Left renal cortex interstitium (tissue), 4 donors: Measurements from ENCODE around the gene HES4. TPM values are rescaled to one million over a fixed set of nuclear protein-coding genes. Genes with fewer than 3 reads are reported as not detected.
"Not testable (repeated sequence)": the region's sequence is repeated elsewhere in the genome, so short reads cannot be mapped to it uniquely, and the experiment has no call there.

Experiments used
- DNase-seq, 4 donors: peaks; one replicate each; pipeline ENCODE4 v3.0.0-alpha.2; 2013; ENCODE audit warnings: low read depth in 4 of 4, low spot score in 2 of 4, missing footprints in 1 of 4
- polyA plus RNA-seq, 4 donors: library from polyadenylated mRNA; unstranded; fragments of 120-200 nt; gene quantifications; one replicate each; pipeline ENCODE4 v1.2.1, GENCODE V29; 2013; ENCODE audit not compliant: insufficient read length in 4 of 4

HES4 gene
- polyA plus RNA-seq, 4 donors, result 15.9 to 41.0 (median 35.2) TPM

DNA sequence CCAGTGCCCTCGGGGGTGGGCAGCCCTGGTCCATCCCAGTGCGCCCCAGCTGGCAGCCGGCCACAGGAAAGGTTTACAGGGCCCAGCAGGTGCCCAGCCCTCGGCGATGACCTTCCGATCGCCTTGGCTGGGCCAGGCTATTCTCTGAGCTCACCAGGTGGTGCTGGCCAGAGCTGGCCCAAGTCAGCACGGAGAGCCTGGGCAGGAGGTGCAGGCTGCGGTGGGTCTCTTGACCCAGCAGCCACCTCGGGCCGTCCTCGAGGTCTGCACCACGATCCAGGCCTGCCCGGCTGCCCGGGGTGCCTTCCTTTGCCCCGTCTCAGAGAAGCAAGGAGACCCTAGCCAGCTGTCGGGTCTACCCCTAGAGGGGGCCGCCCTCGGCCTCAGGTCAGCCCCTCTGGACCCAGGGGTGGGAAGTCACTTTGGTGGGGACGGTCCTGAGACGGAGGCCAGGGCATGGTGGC, 18.4 kb downstream of the HES4 start:
- DNase-seq, result no peak

DNA sequence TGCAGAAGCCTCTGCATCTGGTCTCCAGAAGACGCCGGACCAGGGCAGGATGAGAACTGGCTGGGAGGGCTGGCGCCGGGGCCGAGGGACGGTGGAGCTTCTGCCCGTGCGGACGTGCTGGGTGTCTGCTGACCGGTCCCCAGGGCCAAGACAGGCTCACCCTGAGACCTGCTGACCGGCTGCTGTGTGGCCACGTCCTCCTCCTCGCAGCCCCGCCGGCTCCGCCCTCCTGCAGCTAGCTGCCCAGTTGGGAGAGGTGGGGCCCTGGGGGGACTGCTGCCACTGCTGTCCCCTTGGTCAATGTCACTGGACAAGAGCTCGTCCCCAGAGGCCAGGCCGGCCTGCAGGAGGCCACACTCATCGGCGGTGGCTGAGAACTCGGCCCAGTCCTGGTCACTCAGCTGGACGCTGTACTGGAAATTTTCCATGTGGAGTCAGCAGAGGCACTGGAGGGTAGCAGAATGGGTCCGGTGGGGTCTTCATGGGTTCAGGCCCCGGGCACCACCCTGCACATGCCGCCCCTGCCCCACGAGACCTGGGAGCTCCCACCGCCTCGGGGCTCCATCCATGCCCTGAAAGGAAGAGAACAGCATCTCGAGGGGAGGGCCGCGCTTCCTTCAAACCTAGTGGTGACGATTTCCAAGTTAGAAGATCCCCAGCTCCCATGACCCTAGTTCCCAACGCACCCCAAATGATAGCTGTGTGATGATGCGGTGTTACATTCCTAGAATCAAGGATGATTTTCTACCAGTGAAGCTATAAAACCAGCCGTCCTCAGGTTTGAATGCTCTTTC, 19.1 kb downstream of the HES4 start:
- no peak for DNase-seq

DNA sequence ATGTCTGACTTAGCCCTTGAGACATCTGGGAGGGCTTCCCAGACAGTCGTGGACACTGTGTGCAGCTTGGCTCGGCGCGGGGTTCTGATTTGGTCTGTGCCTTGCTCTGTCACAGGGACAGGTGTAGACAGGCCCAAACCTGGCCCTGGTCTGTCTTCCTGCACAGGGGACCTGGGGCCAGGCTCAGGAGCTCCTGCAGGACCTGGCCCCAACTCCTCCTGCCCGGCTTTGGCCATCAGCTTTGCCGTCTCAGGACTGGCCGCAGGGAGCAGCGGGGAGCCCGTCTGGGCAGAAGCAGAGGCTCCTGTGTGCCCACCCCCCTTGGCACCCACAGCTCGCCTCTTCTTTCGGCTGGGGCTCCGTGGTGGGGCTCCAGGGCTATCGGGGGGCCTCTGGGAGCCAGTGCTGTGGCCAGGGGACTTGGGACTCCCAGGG, 19.7 kb downstream of the HES4 start:
- no peak for DNase-seq

DNA sequence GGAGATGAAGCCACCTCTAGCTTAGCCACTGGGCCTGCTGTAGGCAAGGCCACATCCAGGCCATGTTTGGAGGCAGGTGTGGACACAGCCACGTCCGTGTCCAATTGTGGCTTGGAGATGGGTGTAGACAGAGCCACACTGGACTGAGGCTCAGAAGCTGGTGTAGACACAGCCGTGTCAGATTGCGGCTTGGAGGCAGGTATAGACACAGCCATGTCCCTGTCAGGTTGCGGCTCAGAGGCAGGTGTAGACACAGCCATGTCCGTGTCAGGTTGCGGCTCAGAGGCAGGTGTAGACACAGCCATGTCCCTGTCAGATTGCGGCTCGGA, 20.2 kb downstream of the HES4 start:
- DNase-seq, result no peak

DNA sequence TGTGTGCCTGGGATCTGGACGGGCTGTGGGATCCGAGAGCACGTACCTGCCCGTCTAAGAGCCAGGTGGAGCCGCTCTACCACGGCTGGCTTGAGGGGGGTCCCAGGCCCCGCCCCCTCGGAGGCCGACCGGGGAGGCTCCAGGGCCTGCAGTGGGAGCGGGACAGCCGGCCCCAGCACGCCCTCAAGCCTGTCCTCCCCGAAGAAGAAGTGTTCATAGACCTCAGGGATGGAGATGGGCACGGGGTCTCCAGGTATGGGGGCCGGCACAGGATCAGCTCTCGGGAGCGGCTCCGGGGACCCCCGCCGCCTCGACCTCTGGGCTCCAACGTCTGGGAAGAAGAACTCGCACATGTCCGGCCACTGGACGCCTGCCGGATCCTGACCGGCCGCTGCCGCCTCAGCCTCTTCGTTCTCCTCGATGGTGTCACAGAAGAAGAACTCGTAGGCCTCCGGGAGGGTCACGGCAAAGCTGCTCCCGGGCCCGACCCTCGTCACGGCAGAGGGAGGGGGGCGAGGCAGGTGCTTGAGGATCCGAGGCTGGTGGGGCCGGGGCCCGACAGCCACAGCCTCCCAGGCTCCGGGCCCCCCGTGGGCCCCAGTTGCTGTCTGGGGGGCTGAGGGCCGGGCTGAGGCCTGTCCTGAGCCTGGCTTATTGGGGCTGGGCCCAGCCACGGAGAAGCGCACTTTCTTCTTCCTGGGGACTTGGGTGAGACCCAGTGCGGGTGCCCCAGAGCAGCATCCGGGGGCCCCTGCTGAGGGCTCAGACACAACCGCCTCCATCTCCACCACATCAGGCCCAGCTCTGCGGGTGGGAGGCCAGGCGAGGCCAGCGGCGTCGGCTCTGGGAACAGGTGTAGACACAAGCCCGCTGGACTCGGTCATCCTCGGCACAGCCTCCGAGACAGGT, 20.8 kb downstream of the HES4 start:
- no peak for DNase-seq

DNA sequence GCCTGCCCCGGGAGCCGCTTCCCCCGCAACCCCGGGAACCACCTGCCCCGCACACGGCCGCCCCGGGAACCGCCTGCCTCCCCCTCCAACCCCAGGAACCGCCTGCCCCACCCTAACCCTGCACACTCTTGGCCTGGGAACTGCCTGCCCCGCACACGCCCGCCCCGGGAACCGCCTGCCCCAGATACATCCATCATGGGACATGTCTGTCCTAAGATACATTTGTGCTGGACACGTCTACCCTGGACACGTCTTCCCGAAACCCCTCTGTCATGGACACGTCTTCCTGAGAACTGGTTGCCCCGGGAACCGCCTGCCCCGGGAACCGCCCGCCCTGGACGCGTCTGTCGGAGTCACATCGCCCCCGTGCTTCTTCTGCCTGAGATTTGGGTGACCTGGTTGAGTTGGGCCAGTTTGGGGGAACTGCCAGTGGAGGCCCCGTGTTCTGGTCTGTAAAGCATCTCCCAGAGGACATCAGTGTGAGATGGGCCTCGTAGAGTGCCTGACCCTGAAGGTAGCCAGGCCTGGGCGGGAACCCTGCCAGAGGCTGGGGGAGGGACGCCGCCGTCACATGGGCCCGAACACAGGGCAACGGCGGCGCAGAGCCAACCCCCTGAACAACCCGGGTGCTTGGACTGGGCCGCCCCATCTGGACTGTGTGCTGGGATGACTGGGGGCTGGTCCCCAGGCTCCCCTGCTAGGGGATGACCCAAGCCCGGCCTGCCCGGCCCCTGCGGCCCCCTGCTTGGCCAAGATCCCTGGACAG, 21.6 kb downstream of the HES4 start:
- DNase-seq, result no peak

DNA sequence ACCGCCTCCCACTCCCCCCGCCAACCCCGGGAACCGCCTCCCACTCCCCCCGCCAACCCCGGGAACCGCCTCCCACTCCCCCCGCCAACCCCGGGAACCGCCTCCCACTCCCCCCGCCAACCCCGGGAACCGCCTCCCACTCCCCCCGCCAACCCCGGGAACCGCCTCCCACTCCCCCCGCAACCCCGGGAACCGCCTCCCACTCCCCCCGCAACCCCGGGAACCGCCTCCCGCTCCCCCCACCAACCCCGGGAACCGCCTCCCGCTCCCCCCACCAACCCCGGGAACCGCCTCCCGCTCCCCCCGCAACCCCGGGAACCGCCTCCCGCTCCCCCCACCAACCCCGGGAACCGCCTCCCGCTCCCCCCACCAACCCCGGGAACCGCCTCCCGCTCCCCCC, 23.1 kb downstream of the HES4 start:
- DNase-seq, result not testable (repeated sequence)

DNA sequence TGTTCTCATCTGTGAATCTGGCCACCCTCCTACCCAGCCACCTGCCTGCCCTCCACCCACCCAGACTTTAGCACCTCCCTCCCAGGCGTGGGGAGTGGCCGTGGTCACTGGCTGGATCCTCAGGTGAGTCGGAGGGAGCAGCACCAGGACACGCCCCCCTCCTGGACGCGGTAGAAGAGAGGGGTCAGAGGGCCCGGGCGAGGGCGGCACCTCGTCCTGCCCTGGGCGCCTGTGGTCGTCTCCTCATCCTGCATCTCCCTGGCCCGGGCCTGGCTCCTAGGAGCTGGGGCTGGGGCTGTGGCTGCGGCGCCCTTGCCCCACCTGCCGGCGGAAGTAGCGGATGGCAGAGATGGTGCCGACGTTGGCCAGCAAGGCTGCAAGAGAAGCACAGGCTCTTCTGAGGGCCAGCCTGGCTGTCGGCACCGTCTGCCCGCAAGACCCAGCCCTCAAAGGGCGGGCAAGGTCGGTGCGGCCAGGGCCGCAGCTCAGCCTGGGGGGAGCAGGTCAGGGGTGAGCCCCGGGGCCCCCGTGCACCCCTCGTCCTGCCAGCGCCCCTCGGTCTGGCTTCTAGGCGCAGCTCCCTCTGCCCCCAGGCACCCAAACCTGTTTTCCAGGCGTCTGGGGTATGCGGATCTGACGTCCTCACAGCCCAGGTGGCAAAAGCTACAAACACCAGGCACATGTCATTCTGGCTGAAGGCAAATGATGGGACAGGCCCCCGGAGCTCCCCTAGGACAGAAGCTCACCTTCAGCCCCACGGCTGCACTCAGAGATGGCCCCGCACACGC, 23.8 kb downstream of the HES4 start:
- DNase-seq, result no peak

DNA sequence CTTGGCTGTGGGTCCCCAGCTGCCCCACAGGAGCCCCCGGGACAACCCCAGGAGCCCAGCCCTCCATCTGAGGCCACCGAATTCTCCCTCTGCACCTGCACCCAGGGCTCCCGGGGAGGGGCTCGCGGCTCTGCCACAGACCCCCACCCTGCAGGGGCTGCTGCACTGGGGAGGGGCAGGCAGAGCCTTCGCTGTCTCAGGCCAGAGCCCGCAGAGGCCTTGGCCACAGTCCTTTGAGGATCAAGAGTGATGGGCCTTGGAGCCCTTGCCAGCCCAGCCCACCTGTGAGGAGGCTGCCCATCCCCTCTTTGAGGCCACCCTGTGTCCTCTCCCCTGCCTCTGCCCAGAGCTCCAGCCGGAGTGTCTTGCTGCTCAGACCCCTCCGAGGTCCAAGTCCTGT, 24.5 kb downstream of the HES4 start:
- DNase-seq, result no peak

DNA sequence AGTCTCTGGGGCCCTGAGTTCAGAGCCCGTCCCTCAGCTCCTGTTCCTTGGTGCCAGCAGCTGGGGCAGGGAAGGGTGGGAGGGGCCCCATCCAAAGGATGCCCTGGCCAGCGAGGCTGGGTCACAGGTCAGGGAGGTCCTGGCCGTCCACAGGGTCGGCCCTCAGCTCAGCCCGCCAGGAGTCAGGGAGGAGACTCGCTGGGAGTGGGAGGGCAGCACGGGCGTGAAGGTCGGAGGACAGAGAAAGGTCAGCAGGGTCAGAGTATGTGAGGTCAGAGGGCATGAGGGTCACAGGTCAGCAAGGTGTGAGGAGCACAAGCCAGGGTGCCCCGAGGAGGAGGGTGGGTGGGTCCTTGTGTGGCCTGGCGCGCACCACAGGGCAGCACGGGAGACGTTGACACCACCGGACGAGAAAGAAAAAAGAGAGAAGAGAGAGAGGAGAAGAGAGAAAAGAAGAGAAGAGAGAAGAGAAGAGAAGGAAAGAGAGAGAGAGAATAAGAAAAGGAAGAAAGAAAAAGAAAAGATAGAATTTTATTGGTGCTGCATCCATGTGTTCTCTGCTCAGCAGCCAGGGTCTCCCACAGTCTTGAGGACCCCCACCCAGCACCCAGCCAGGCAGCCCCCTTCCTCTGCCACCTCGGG, 25.1 kb downstream of the HES4 start:
- DNase-seq, result no peak

DNA sequence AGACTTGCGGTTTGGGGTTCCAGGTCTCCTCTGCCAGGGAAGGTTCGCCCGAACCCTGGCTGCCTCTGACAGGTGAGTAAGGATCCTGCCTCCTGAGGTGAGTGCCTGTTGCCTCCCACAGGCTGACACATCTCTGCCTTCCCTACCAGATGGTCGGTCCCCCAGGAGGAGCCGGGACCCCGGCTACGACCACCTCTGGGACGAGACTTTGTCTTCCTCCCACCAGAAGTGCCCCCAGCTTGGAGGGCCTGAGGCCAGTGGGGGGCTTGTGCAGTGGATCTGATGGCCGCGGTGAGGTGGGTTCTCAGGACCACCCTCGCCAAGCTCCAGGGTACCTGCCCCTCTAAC, 25.6 kb downstream of the HES4 start:
- DNase-seq, result no peak

DNA sequence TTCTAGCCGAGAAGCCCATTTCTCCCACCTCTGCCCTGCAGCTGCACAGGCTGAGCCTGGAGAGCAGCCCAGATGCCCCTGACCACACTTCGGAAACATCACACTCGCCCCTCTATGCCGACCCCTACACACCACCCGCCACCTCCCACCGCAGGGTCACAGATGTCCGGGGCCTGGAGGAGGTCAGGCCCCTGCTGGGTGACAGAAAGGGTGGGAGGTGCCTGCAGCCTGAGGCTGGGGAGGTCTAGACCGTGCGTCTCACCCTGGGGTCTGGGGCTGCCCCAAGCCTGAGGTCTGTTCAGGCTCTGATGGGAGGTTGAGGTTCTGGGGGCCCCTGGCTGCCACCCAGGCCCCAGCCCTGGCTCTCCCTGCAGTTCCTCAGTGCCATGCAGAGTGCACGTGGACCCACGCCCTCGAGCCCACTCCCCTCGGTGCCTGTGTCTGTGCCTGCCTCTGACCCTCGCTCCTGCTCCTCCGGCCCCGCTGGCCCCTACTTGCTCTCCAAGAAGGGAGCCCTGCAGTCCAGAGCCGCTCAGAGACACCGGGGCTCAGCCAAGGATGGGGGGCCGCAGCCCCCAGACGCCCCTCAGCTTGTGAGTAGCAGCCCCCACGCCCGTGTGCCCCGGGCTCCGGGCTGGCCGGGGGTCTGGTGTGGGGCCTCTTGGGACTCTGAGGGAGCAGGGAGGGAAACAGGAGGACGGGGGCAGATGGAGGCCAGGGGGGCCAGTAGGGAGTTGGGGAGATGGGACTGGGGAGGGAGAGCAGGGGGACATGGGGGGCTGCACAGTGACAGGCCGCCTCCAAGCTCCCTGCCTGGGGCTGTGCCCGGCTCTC, 26.2 kb downstream of the HES4 start:
- no peak for DNase-seq

DNA sequence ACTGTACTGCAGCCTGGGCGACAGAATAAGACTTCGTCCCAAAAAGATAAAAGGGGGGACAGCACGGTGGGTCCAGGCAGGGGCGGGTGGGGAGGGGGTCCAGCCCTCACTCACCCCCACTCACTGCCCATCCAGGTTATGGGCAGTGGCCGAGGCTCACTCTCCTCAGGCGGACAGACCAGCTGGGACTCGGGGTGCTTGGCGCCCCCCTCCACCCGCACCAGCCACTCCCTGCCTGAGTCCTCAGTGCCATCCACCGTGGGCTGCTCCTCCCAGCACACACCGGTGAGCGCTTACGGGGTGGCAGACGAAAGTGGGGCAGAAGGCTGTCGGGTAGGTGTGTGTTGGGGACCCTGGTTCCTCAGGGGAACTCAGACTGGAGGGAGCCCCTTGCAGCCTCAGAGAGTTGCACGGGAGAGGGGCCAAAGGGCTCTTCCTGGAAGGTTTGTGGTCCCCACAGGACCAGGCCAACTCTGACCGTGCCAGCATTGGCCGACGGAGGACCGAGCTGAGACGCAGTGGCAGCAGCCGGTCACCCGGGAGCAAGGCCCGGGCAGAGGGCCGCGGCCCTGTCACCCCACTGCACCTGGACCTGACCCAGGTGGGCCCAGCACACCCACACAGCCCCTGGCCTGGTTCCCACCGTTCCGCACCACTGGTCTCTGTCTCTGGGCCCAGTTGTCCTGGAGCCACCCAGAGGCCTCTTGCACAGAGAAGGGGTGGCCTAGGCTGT, 27.0 kb downstream of the HES4 start:
- no peak for DNase-seq

DNA sequence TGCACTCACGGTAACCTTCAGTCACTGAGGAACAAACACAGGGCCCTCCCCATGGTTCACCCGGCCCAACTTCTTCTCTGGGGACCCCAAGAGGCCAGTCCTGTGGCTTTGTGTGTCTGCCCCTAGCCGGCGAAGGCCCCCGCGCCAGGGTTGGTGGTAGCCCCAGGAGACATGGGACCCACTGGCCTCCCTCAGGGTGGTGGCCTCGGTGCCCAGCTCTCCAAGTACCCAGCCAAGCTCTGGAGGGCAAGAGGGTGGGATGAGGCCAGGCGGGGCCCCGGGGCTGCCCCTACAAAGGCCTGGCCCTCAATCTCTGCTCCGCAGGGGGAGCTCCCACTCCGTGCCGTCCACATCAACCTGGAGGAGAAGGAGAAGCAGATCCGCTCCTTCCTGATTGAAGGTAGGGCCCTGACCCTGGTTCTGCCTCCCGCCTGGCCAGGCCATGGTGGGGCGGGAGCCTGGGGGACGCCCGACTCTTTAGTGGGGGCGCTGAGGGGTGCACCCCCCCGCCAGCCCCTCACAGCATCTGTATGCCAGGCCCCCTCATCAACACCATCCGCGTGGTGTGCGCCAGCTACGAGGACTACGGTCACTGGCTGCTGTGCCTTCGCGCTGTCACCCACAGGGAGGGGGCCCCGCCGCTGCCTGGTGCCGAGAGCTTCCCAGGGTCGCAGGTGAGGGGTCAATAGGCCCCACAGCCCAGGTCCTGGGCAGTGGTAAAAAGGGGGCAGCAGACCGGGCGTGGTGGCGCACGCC, 28.0 kb downstream of the HES4 start:
- no peak for DNase-seq

DNA sequence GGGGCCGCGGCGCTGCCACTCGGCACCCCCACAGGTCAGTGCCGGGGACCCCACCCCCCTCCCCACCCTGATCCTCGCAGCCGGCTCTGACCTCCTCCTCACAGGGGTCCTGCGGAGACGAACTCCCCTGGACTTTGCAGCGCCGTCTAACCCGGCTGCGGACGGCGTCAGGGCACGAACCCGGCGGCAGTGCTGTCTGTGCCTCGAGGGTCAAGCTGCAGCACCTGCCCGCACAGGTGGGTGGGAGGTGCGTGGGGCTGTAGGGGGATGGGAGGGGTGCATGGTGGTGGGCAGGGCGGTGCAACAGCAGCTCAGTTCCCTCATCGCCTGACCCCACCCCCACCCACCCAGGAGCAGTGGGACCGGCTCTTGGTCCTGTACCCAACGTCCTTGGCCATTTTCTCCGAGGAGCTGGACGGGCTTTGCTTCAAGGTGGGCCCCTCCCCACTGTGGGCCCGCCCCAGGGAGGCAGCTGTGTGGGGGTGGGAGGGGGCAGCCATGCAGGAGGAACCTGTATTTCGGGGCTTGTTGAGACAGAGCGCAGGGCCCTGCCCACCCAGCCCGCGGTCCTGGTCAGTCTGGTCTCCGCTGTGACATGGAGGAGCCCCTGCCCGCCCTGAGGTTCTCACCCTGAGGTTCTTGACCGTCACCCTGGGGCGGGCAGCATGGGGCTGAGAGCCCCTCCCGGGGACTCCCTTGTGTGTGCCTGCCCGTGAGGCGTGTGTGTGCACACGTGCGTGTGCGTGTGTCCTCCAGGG, 28.7 kb downstream of the HES4 start:
- DNase-seq, result no peak

DNA sequence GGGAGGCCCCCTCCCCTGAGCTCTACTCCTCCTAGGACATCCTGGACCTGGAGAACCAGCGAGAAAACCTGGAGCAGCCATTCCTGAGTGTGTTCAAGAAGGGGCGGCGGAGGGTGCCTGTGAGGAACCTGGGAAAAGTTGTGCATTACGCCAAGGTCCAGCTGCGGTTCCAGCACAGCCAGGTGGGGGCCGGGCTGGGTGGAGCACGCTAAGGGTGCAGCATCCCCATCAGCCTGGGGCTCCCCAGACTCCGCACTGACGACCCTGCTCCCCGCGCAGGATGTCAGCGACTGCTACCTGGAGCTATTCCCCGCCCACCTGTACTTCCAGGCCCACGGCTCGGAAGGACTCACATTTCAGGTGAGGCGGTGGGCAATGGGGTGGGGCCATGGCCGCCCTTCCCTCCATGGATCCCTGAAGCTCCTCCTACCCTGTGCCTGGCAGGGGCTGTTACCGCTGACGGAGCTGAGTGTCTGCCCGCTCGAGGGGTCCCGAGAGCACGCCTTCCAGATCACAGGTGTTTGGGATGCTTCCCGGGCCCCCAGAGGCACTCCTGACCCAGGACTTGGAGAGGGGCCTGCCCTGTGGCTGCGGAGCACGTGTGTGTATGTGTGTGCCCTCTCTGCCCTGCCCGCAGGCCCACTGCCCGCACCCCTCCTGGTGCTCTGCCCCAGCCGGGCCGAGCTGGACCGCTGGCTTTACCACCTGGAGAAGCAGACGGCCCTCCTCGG, 29.5 kb downstream of the HES4 start:
- DNase-seq, result no peak
